Measurements from ENCODE around the gene PHACTR3. TPM values are rescaled to one million over a fixed set of nuclear protein-coding genes. Genes with fewer than 3 reads are reported as not detected.

Gene PHACTR3
- total RNA-seq, 1 donor from 2014 or later = 1.4 TPM

- no peak for TF ChIP-seq EZH2 (IDR thresholded peaks at IDR 0.05)
- no peak for TF ChIP-seq CTCF (IDR thresholded peaks at IDR 0.05)
- no peak for TF ChIP-seq EZH2phosphoT487 (IDR thresholded peaks at IDR 0.05)
- Histone ChIP-seq H3K4me2 (no peak overlapping the region), H3F3A (ENCODE audit: low read depth) (no peaks in the 10 kb centered on the region), H2AFZ (replicated peaks) (no peak overlapping the region), H3K36me3 (no peaks in the 10 kb centered on the region), H3K4me1 (no peaks in the 10 kb centered on the region), H3K4me3 (no peak overlapping the region), H4K20me1 (ENCODE audit: low read depth) (no peaks in the 10 kb centered on the region), H3K27me3 (peaks cover 10% of the 10 kb centered on the region), H3K27ac (no peak overlapping the region), H3K9me3 (ENCODE audit: low read depth) (peaks cover 9% of the 10 kb centered on the region), H3K9ac (no peak overlapping the region), H3K79me2 (ENCODE audit: low read depth) (no peaks in the 10 kb centered on the region)
- Mint-ChIP-seq H3K27ac (no peak overlapping the region), H3K27me3 (ENCODE audit: insufficient read depth, low read depth) (peaks cover 2% of the 10 kb centered on the region), H3K4me1 (peaks cover 7% of the 10 kb centered on the region), H3K4me3 (no peak overlapping the region), H3K36me3 (no peaks in the 10 kb centered on the region), H3K9me3 (peaks cover 28% of the 10 kb centered on the region)
- DNase-seq (ENCODE audit: low spot score) = no peak
These were observed 197.7 kb downstream of the PHACTR3 start for GRCh38 chr20:59802018-59802417.

- Histone ChIP-seq H3K9me3 (ENCODE audit: low read depth) (peaks cover 6% of the 10 kb centered on the region), H3K27ac (no peak overlapping the region), H3F3A (ENCODE audit: low read depth) (no peaks in the 10 kb centered on the region), H4K20me1 (ENCODE audit: low read depth) (no peaks in the 10 kb centered on the region), H3K36me3 (no peaks in the 10 kb centered on the region), H3K79me2 (ENCODE audit: low read depth) (no peaks in the 10 kb centered on the region), H3K4me3 (no peak overlapping the region), H3K27me3 (peaks cover 10% of the 10 kb centered on the region), H3K4me2 (no peak overlapping the region), H3K4me1 (no peaks in the 10 kb centered on the region), H3K9ac (no peak overlapping the region), H2AFZ (replicated peaks) (no peak overlapping the region)
- DNase-seq (ENCODE audit: low spot score) = no peak
- no peak overlapping the region for H3K4me3 Mint-ChIP-seq
- H3K27ac Mint-ChIP-seq = no peak overlapping the region
- peaks cover 25% of the 10 kb centered on the region for H3K9me3 Mint-ChIP-seq
- H3K36me3 Mint-ChIP-seq = no peaks in the 10 kb centered on the region
- H3K4me1 Mint-ChIP-seq = peaks cover 7% of the 10 kb centered on the region
- peaks cover 2% of the 10 kb centered on the region for H3K27me3 Mint-ChIP-seq (ENCODE audit: insufficient read depth, low read depth)
- TF ChIP-seq EZH2phosphoT487 (IDR thresholded peaks at IDR 0.05) (no peak), EZH2 (IDR thresholded peaks at IDR 0.05) (no peak)
These were observed 198.3 kb downstream of the PHACTR3 start for GRCh38 chr20:59802471-59803221.

DNA sequence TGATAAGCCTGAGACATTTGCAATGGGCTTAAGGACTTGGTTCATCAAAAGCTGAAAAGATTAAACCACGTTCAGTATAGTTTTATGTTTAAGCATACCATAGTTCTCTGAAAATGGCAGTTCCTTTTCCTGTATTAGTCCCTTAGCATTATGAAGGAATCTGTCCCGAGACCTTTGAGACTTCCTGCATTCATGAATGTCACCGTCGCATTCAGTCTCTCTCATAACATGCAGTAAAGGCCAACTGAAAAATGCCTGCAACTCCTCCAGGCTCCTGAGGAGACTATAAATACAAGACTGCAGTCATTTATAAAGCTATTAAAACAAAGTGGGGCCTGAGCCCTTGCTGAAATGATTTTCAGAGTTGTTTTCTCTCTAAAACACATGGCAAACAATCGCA is 200.0 kb downstream of the PHACTR3 start:
- Histone ChIP-seq H3K79me2 (ENCODE audit: low read depth) (no peaks in the 10 kb centered on the region), H4K20me1 (ENCODE audit: low read depth) (no peaks in the 10 kb centered on the region), H3F3A (ENCODE audit: low read depth) (no peaks in the 10 kb centered on the region), H3K27ac (no peak overlapping the region), H3K4me1 (no peaks in the 10 kb centered on the region), H3K36me3 (no peaks in the 10 kb centered on the region), H3K27me3 (peaks cover 10% of the 10 kb centered on the region), H3K9me3 (ENCODE audit: low read depth) (peaks cover 6% of the 10 kb centered on the region), H2AFZ (replicated peaks) (no peak overlapping the region), H3K4me3 (no peak overlapping the region), H3K9ac (no peak overlapping the region), H3K4me2 (no peak overlapping the region)
- Mint-ChIP-seq H3K9me3 (peaks cover 23% of the 10 kb centered on the region), H3K4me3 (no peak overlapping the region), H3K36me3 (no peaks in the 10 kb centered on the region), H3K4me1 (peaks cover 7% of the 10 kb centered on the region), H3K27ac (no peak overlapping the region), H3K27me3 (ENCODE audit: insufficient read depth, low read depth) (peaks cover 2% of the 10 kb centered on the region)
- DNase-seq (ENCODE audit: low spot score) = no peak
- TF ChIP-seq EZH2phosphoT487 (IDR thresholded peaks at IDR 0.05) (no peak), EZH2 (IDR thresholded peaks at IDR 0.05) (no peak), CTCF (IDR thresholded peaks at IDR 0.05) (no peak)

Data from neural progenitor cell (in vitro differentiated cells).